Inferior parietal cortex (tissue), 1 donor: ENCODE results near the gene EPB41.
"Not testable (repeated sequence)": the region's sequence is repeated elsewhere in the genome, so short reads cannot be mapped to it uniquely, and the experiment has no call there.

Source experiments
- DNase-seq: peaks from one replicate; pipeline ENCODE4 v3.0.0-alpha.2; 2016; ENCODE audit errors: extremely low spot score

EPB41 gene

GRCh38 chr1:29105822-29106221, 191.5 kb downstream of the EPB41 start:
- DNase-seq: no peak

DNA sequence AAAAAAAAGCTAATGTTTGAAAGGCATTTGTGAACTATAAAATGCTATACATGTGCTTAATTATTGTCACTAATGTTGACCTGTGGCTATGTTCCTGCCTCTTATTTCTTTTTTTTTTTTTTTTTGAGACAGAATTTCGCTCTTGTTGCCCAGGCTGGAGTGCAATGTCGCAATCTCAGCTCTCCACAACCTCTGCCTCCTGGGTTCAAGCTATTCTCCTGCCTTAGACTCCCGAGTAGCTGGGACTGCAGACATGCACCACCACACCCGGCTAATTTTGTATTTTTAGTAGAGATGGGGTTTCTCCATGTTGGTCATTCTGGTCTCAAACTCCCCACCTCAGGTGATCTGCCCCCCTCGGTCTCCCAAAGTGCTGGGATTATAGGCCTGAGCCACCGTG, 193.7 kb downstream of the EPB41 start:
- not testable (repeated sequence) for DNase-seq

DNA sequence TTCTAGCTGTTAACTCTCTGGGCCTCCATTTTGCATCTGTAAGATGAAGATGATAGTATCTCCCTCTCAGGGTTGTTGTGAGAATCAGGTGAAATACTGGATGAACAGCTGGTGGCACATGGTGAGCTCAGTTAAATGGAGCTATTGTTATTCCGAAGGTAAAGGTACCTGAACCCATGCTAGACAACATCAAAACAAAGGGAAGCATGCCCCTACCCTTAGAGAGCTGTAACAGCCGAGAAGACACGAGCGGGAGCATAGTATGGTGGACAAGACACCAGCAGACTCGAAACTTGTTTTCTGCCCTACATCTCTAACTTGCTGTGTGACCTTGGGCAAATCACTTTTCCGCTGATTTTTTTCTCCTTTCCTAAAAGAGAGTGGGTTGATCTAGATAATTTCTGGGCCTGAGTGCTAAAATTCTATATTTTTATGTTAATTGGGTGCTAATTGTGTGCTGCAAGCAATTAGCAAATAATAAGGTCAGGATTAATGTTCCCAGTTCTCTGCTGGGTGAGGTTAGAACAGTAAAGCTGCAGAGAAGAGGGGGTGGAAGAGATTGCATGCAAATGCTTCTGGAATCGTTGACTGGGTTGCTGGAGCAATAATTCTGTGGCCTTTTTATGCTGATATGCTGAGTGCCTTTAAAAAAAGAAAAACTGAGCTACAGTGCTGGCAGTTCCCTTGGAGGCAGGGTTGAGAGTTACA, 198.5 kb downstream of the EPB41 start:
- DNase-seq: no peak

DNA sequence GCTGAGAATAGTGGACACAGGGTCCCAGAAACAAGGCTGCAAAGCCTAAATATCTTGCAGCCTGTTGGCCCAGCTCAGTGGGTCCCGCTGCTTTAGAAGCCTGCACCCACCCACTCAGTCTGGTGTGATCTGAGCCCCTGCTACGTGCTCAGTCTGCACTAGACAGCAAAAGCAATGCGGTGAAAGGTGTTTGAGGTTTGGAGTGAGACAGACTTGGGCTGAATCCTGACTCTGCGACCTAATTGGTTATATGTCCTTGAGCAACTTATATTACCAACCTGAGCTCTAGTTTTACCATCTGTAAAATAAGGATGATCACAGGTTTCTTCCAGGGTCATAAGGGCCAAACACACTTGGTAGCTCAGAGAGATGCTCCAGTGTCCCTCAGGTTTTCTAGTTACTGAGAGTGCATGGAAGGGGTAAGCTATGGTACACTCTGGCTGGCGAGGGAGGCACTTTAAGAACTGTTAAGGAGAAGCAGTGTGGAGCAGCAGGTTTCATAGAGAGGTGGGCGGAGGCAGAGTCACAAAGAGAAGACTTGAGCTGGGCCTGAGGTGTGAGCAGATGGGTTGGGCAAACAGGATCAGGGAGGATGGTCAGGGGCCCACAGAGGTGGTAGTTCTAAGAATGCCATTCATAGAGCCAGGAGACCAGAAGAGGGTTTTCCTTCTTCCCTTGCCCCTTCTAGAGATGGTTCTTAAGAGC, 199.2 kb downstream of the EPB41 start:
- no peak for DNase-seq

DNA sequence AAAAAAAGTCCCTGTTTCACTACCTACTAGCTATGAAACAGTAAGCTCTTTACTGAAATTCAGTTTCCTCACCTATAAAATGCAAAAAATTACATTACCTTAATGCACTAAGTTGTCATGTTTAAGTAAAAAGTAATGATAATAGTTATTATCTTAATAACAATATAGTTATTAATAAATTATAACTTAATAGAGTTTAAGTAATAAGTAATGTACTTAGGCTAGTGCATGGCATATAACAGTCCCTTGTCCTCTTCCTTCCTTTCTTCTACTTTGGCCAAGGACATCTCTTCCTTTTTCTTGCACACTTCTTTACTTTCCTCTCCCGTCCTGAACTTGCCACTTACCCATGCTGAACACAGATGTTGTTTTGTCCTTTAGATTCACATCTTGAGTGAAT, 200.3 kb downstream of the EPB41 start:
- DNase-seq: no peak

- DNase-seq: no peak
These were observed 203.0 kb downstream of the EPB41 start for GRCh38 chr1:29117381-29117780.

DNA sequence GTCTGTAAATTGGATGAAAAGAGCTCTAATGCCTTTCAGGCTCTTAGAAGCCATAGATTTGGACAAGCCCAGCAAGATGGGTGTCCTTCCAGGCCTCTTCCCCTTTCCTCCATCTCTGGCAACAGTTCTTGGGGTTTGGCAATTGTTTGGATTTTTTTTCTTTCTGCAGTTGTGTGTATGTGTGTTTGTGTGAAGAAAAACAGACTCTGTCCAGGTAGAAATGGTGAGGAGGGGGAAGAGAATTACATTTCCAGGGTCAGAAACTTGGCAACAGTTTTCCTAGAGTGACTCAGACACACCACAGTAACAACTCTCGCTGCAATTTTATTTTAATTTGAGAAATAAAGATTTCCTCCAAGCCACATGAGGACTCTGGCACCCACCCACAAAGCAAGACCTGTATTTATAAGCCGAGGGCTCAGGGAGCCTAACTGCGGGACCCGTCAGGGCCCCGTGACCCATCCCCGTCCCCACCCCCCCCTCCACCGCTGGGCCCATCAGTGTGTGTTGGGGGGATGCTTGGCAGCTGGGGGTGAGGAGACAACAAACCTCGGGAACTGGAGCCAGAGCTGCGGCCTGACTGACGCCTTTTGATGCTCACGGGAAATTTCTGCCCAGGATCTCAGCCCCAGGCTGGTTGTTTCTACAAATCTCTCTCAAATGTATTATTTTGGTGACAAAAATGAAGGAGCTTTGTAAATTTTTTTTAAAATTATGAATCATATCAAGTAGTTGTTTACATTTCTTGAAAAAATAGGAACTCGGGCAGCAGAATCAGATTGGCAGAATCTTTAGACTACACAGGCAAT, 205.0 kb downstream of the EPB41 start:
- DNase-seq: no peak

- no peak for DNase-seq
These were observed 206.0 kb downstream of the EPB41 start for GRCh38 chr1:29120367-29120766.

GRCh38 chr1:29120947-29121485, 206.6 kb downstream of the EPB41 start:
- no peak for DNase-seq

GRCh38 chr1:29121516-29121935, 207.2 kb downstream of the EPB41 start:
- DNase-seq: no peak

GRCh38 chr1:29121936-29122681, 207.7 kb downstream of the EPB41 start:
- no peak for DNase-seq

GRCh38 chr1:29122682-29123052, 208.3 kb downstream of the EPB41 start:
- DNase-seq: no peak

DNA sequence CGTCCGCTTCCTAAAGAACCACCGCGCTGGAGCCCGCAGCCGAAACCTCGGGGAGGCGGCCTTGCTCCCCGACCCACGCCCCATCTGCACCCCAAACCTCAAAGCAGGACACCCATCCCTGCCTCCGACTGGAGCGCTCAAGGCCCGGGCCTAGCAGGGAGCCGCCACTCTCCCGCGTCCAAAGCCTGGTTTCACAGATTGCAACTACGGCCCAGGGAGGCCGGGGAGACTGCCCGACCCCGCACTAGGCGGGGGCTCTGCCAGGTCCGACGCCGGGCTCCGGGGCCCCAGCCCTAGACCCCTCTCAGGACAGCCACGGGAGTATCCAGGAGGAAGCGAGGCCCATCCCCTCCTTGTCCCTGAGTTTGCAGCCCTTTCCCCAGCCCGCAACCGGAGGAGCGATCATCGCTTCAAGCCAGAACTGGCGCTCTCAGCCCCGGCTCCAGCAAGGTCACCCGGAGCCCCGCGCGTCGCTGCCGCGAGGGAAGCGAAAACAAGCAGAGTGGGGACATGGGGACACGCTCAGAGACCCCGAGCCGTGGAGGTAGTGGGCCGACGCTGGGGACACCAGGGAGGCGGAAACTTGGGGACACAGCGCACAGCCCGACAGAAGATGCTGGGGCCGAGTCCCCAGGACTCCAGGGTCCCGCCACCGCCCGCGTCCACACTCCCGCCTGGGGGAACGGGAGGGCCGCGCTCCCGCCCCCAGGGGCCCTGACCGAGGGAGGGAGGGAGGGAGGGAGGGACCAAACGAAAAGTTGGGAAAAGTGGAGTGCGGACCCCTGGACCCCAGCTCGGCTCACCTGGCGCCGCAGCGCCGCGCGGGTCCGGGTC, 208.9 kb downstream of the EPB41 start:
- no peak for DNase-seq

- DNase-seq: no peak
These were observed 209.6 kb downstream of the EPB41 start, which contains the start of gene TMEM200B for GRCh38 chr1:29123887-29124365. Gene TMEM200B (minus strand): TSS chr1:29123903. CDS start chr1:29121828, 2,075 bp downstream.

DNA sequence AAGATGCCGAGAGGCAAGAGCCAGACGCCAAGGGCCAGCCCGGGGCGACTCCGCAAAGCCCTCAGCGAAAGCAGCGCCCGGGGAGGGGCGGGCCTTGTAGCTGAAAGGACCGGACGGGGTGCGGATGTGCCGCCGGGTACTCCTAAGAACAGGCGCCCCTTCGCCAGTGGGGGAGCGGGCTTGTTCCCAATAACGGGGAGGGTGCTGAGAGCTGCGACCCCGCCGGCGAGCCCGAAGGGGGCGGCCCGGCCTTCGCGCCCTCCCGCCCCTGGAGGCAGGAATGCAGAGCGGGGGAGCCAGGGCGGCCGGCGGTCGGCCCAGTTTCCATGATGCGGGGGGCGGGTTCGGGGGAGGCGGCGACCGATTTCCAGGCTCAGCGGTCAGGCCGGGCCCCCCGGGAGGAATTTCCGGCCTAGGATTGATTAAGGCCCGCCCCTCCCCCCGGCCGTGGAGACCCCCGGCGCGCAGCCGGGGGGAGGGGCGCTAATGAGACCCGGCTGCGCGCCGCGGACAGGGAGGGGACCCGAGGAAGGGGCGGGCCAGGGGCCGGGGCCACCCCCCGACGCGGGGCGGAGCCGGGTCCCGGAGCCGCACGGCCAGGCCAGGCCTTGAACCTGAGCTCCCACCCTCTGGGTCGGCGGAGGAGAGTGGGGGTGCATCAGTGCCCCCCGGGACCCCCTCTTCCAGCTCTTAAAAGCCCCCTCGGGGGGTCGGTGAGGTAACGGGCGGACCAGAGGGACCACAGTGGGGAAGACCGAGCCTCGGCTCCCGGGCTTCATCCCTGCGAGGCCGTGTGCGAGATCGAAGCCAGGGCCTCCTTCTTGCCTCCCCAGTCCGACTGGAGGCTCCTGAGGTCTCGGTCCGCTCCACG, 210.2 kb downstream of the EPB41 start:
- DNase-seq: no peak

DNA sequence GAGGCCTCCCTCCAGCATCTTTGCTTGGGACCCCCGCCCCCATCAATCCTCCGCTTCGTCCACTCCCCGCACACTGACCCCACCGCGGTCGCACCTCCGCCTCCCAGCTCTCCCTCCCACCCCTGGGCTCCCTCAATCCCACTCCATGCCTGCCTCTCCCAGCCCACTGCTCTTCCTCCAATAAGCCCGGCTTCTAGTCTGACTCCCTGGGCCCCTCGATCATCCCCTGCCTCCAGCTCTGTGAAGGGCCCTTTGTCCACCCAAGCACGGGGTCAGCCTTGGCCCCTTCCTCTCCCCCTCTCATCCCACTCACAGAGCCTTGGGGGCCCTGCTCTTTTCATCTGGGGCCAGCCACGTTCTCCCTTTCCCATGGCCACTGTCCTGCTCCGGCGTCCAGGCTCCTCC, 210.9 kb downstream of the EPB41 start:
- DNase-seq: no peak

GRCh38 chr1:29125788-29126187, 211.4 kb downstream of the EPB41 start:
- DNase-seq: no peak

- no peak for DNase-seq
These were observed 211.8 kb downstream of the EPB41 start for GRCh38 chr1:29126198-29126597.

GRCh38 chr1:29128739-29129138, 214.4 kb downstream of the EPB41 start:
- no peak for DNase-seq
